GM19467 (cell line): ENCODE measurements around the gene SETD3.

Source experiments
- ATAC-seq: cut with Tn5 transposase; IDR thresholded peaks from one replicate; pipeline ENCODE4 v1.9.1; 2021; ENCODE audit warnings: mild to moderate bottlenecking, moderate library complexity; ENCODE audit not compliant: unreplicated experiment

The SETD3 gene

DNA sequence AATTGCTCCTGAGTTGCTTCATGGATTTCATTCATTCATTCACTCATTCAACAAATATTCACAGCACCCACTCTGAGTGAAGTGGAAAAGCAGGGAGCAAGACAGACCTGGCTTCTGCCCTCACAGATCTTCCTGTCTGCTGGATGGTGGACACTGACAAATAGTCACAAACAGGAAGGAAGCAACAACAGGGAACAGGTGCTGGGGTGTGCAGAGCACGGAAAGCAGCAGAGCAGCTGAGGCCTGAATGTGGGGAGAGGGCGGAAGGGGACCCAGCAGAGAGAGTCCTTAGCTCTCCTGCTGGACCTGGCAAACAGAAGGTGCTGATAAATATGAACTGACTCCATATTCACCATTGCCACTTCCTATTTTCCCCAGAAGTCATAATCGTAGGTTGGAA, 54.4 kb downstream of the SETD3 start:
- ATAC-seq, result no peak

GRCh38 chr14:99425272-99425681, 55.4 kb downstream of the SETD3 start:
- no peak for ATAC-seq

- no peak for ATAC-seq
Measured at GRCh38 chr14:99424306-99424877, 56.3 kb downstream of the SETD3 start.

GRCh38 chr14:99423434-99423833, 57.2 kb downstream of the SETD3 start:
- ATAC-seq, result no peak

GRCh38 chr14:99422228-99423010, 58.2 kb downstream of the SETD3 start:
- no peak for ATAC-seq

- ATAC-seq, result no peak
Measured at GRCh38 chr14:99420711-99421110, 59.9 kb downstream of the SETD3 start.

GRCh38 chr14:99419905-99420304, 60.8 kb downstream of the SETD3 start:
- no peak for ATAC-seq

- ATAC-seq, result no peak
Measured at GRCh38 chr14:99418242-99418641, 62.4 kb downstream of the SETD3 start.

DNA sequence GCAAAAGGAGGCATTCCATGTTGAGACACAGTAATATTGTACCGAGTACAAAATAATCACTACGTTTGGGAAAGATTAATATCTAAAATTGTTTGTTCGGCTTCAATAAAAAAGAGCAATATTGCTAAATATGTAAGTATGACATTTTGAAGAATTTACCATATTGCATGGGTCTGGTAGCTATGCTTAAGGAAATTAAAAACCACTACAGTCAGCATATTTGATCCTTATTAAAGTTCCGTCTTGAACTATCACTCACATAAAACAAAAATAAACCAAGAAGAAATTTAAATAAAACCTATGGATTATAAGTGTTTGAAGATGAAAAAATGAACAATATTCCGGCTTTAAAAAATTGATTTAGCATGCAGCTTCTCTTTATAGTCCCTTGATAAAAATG, 63.8 kb downstream of the SETD3 start:
- ATAC-seq, result no peak

DNA sequence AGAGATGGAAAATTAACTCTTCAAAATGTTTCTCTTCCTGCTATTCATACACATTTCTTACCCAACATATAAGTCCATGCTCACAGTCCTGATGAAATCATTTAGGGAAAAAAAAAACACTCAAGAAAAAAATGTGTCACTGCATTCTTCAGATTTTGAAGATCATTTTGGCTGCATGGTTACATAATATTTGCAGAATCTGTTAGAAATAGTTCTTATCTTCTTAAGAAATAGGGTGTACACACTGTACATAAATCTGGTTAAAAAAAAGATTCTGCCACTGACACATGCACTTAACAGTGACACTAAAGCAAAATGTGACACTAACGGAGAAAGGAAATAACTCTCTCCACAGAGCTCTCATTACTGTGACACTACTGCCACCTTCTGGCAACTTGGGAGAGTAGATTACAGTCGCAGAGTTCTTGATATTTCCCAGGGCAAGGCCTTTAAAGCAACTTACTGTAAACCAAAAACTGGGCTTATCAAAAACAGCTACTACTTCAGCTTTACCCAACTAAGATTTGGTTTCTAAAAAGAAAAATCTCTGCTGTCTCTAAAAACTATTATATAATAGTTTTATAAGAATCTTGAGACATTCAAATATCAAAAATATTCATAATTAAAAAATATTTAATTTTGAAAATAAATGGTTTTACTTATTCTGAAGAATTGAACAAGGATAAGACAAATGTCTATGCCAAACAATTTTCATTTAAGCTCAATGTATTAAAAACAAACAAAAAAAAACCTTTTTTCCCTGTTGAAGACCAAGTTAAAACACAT, 65.0 kb downstream of the SETD3 start:
- ATAC-seq, result peak; percentile 86

DNA sequence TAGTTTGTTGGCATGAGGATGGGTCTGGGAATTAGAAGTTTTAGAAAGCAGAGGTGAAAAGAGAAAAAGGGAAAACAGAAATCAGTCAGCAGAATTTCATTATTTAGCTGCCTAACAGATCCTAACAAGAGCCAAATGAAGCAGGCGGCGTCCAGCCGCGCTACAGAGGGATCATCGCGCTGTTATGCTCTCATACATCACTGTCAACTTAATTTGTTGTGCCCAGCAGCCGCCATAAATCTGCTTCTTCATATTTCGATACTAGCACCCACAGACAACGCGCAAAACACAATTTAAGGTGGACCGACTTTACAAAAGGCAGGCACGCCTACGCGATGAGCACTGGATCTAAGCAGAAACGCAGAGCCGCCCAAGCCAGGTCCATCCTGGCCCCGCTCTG, 66.7 kb downstream of the SETD3 start:
- no peak for ATAC-seq

GRCh38 chr14:99413172-99413571, 67.5 kb downstream of the SETD3 start:
- ATAC-seq, result no peak

GRCh38 chr14:99412117-99413061, 68.3 kb downstream of the SETD3 start:
- no peak for ATAC-seq

- no peak for ATAC-seq
Measured at GRCh38 chr14:99410019-99410418, 70.6 kb downstream of the SETD3 start.

DNA sequence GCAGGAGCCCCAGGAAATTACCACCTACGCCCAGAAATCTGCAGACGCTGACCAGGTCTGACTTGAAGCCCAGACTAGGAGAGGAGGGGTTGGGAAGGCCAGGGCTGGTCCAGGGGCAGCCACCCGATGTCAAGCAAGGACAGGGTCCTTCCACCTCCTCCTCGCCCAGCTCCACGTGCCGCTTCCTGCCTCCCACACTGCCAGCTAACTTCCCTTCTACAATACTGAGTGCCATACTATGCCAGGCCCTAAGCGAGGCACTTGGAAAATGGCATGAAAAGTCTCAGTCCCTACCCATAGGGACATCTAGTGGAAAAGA, 71.7 kb downstream of the SETD3 start:
- no peak for ATAC-seq

GRCh38 chr14:99408286-99408970, 72.2 kb downstream of the SETD3 start:
- ATAC-seq, result no peak

- no peak for ATAC-seq
Measured at GRCh38 chr14:99407416-99407815, 73.2 kb downstream of the SETD3 start.

DNA sequence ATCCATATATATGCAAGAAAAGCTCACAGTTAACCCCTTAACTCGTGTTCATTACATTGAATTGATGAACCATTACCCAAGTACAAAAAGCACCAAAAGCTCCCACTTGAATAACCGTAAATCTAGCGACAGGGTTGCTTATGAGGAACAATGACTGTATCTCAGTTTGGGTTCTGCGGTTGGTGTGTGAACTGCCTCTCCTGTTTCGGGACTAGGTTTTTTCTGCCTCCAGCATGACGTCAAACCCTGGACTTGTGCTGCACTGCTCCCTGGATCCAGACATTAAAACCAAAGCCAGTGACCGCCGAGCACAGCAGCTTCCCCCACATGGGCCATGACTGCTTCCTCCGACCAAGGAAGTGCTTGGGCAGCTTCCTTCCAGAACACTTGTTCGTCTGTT, 77.7 kb downstream of the SETD3 start:
- ATAC-seq, result no peak

DNA sequence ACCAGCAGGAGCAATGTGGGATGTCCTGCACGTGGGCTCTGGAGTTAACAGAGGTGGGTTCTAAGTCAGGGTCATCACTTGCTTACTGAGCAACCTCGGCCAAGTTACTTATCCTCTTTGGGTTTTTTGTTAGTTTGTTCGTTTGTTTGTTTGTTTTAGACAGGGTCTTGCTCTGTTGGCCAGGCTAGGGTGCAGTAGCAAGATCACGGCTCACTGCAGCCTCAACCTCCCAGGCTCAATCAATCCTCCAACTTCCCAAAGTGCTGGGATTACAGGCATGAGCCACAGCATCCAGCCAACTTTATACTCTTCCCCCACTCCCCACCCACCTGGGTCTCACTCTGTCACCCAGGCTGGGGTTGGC, 78.4 kb downstream of the SETD3 start:
- no peak for ATAC-seq

- no peak for ATAC-seq
Measured at GRCh38 chr14:99401621-99402284, 78.9 kb downstream of the SETD3 start.
